Mammary epithelial cell (primary cell): Measurements from ENCODE around the gene ARHGEF19.

Experiments
- EZH2 ChIP-seq: IDR thresholded peaks from 2 replicates; pipeline ENCODE4 v1.6.1; 2012; ENCODE audit warnings: low read length, inconsistent platforms, borderline replicate concordance
- TF ChIP-seq, protein P1 (sequence below), 2 donors: IDR thresholded peaks in 1 of 2; conservative IDR thresholded peaks in 1 of 2; 2 replicates each; pipeline ENCODE4 v1.5.1; 2011 to 2012; ENCODE audit warnings: inconsistent platforms in 2 of 2, low read length in 2 of 2, mild to moderate bottlenecking in 2 of 2, control low read depth in 1 of 2, low read depth in 1 of 2; ENCODE audit not compliant: insufficient read depth in 1 of 2; ENCODE audit errors: extremely low read depth in 1 of 2

DNA sequence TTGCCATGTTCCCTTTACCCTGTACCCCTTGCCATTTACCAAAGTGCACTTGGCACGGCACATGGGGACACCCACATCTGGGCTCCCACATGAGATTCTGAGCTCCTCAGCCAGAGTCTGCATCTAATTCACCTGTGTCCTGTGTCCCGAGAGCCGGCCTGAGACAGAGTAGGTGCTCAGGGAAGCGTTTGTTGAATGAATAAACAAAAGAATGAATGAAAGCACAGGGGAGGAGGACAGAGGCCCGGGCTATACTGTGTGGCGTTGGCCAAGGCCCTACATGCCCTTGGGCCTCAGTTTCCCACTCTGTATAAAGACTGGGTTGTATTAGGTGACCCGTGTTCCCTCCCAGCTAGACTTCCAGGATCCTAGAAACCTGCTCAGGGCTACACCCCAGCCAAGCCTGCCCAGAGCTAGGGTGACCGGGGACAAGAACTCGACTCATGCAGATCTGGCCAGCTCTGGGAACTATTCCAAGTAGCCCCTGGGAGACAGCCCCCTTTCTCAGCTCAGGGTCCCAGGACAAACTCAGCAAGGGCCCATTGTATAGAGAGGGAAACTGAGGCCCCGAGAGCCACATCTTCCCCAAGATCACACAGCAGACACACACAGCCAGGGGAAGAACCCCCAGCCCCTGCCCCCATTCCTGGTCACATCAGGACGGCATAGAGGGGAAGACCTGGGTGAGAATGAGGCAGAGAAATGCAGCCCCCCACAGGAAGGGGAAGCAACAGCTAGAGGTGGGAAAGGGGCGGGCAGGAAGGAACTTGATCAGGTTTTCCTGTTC, 62.6 kb downstream of the ARHGEF19 start:
- TF ChIP-seq, protein P1, sequence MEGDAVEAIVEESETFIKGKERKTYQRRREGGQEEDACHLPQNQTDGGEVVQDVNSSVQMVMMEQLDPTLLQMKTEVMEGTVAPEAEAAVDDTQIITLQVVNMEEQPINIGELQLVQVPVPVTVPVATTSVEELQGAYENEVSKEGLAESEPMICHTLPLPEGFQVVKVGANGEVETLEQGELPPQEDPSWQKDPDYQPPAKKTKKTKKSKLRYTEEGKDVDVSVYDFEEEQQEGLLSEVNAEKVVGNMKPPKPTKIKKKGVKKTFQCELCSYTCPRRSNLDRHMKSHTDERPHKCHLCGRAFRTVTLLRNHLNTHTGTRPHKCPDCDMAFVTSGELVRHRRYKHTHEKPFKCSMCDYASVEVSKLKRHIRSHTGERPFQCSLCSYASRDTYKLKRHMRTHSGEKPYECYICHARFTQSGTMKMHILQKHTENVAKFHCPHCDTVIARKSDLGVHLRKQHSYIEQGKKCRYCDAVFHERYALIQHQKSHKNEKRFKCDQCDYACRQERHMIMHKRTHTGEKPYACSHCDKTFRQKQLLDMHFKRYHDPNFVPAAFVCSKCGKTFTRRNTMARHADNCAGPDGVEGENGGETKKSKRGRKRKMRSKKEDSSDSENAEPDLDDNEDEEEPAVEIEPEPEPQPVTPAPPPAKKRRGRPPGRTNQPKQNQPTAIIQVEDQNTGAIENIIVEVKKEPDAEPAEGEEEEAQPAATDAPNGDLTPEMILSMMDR (conservative IDR thresholded peaks at IDR 0.05 in 1 of 2, IDR thresholded peaks at IDR 0.05 in 1 of 2; ENCODE audit: extremely low read depth in 1 of 2, insufficient read depth in 1 of 2, low read depth in 1 of 2, low read length in 2 of 2) = no peak
- no peak for TF ChIP-seq EZH2
